Measurements from ENCODE around the gene BRF1.

DNA sequence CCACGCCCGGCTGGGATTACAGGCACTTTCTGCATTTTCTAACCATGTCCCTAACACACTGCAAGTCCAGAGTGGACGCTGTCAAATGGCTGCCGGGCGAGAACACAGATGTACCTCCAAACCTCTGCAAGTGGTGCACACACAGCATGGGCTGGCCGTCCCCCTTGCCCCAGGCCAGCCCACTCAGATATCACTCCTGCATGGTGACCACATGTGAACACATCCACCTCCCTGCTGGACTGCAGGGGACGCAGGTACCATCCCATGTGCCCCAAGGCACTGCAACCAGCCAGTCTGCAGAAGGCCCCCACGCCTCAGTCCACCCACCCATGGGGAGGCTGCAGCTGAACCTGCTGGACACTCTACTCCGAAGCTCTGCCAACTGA, 14.0 kb downstream of the BRF1 start:
- TF ChIP-seq, protein P1, sequence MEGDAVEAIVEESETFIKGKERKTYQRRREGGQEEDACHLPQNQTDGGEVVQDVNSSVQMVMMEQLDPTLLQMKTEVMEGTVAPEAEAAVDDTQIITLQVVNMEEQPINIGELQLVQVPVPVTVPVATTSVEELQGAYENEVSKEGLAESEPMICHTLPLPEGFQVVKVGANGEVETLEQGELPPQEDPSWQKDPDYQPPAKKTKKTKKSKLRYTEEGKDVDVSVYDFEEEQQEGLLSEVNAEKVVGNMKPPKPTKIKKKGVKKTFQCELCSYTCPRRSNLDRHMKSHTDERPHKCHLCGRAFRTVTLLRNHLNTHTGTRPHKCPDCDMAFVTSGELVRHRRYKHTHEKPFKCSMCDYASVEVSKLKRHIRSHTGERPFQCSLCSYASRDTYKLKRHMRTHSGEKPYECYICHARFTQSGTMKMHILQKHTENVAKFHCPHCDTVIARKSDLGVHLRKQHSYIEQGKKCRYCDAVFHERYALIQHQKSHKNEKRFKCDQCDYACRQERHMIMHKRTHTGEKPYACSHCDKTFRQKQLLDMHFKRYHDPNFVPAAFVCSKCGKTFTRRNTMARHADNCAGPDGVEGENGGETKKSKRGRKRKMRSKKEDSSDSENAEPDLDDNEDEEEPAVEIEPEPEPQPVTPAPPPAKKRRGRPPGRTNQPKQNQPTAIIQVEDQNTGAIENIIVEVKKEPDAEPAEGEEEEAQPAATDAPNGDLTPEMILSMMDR (IDR thresholded peaks at IDR 0.05): no peak
- TF ChIP-seq POLR2A (IDR thresholded peaks at IDR 0.05): no peak
